GM23338 (cell line): ENCODE results near the gene USP49. TPM values are rescaled to one million over a fixed set of nuclear protein-coding genes. Genes with fewer than 3 reads are reported as not detected.

ENCODE experiments used
- ATAC-seq: fragments of 200-7000 bp; cut with Tn5 transposase; 3 replicates; pipeline ENCODE4 v1.9.1; 2020
- DNase-seq: peaks from one replicate; pipeline ENCODE4 v3.0.0-alpha.2; 2015; ENCODE audit warnings: low spot score
- H2AFZ ChIP-seq: fragments of 200-600 bp; sonication (generic); 2 replicates; pipeline ENCODE4 v1.8.0; 2016; ENCODE audit warnings: antibody characterized with exemption, mild to moderate bottlenecking, moderate library complexity
- H3F3A ChIP-seq: fragments of 200-600 bp; sonication (generic); replicated peaks from 2 replicates; pipeline ENCODE4 v1.8.0; 2017; ENCODE audit warnings: antibody characterized with exemption, mixed run types, low read depth
- H3K27ac ChIP-seq: fragments of 200-600 bp; sonication (generic); 2 replicates; pipeline ENCODE4 v1.6.1; 2016; ENCODE audit warnings: low read depth
- H3K27me3 ChIP-seq: fragments of 200-600 bp; sonication (generic); 2 replicates; pipeline ENCODE4 v1.8.0; 2016; ENCODE audit warnings: mild to moderate bottlenecking, mixed run types, moderate library complexity; ENCODE audit not compliant: insufficient read depth
- H3K36me3 ChIP-seq: fragments of 200-600 bp; sonication (generic); 2 replicates; pipeline ENCODE4 v1.8.0; 2016; ENCODE audit warnings: mild to moderate bottlenecking; ENCODE audit not compliant: insufficient read depth
- H3K4me1 ChIP-seq: fragments of 200-600 bp; sonication (generic); 2 replicates; pipeline ENCODE4 v1.8.0; 2016; ENCODE audit warnings: mild to moderate bottlenecking, moderate library complexity; ENCODE audit not compliant: insufficient read depth
- H3K4me2 ChIP-seq: fragments of 200-600 bp; sonication (generic); 2 replicates; pipeline ENCODE4 v1.7.1; 2017; ENCODE audit warnings: mixed run types
- H3K4me3 ChIP-seq: fragments of 200-600 bp; sonication (generic); 2 replicates; pipeline ENCODE4 v1.6.1; 2016; ENCODE audit warnings: mixed run types
- H3K79me2 ChIP-seq: fragments of 200-600 bp; sonication (generic); replicated peaks from 2 replicates; pipeline ENCODE4 v1.8.0; 2017; ENCODE audit warnings: mild to moderate bottlenecking; ENCODE audit not compliant: insufficient read depth
- H3K9me2 ChIP-seq: fragments of 200-600 bp; sonication (generic); 2 replicates; pipeline ENCODE4 v1.8.0; 2017; ENCODE audit not compliant: insufficient read depth
- H4K20me1 ChIP-seq: fragments of 200-600 bp; sonication (generic); replicated peaks from 2 replicates; pipeline ENCODE4 v1.8.0; 2017; ENCODE audit warnings: mild to moderate bottlenecking; ENCODE audit not compliant: insufficient read depth
- H3K27ac Mint-ChIP-seq: 2 replicates; pipeline ENCODE4 v1.8.0; 2020; ENCODE audit warnings: inconsistent platforms, mild to moderate bottlenecking, moderate library complexity, mixed read lengths
- H3K27me3 Mint-ChIP-seq: 3 replicates; pipeline ENCODE4 v1.8.0; 2022; ENCODE audit warnings: low read depth, mild to moderate bottlenecking, moderate library complexity, mixed read lengths, inconsistent platforms; ENCODE audit not compliant: insufficient read depth, poor library complexity
- H3K36me3 Mint-ChIP-seq: 3 replicates; pipeline ENCODE4 v1.8.0; 2021; ENCODE audit warnings: low read depth, mild to moderate bottlenecking, inconsistent platforms, moderate library complexity, mixed read lengths
- H3K4me1 Mint-ChIP-seq: 3 replicates; pipeline ENCODE4 v1.8.0; 2020; ENCODE audit warnings: mild to moderate bottlenecking, inconsistent platforms, mixed read lengths
- H3K4me3 Mint-ChIP-seq: 3 replicates; pipeline ENCODE4 v1.8.0; 2021; ENCODE audit warnings: moderate library complexity, mild to moderate bottlenecking, inconsistent platforms, mixed read lengths
- H3K9me3 Mint-ChIP-seq: 3 replicates; pipeline ENCODE4 v1.8.0; 2020; ENCODE audit warnings: moderate library complexity, mild to moderate bottlenecking, inconsistent platforms, mixed read lengths
- CREB1 ChIP-seq: fragments of 250-450 bp; sonication (Bioruptor Pico); IDR thresholded peaks from 2 replicates; pipeline ENCODE4 v1.5.0; 2020; ENCODE audit warnings: low read depth, mild to moderate bottlenecking, moderate library complexity
- ETS1 ChIP-seq: IDR thresholded peaks from 2 replicates; pipeline ENCODE4 v1.6.1; 2016; ENCODE audit warnings: antibody characterized with exemption
- EZH2 ChIP-seq: fragments of 200-600 bp; sonication (generic); IDR thresholded peaks from one replicate; pipeline ENCODE4 v1.8.0; 2017; ENCODE audit warnings: antibody characterized with exemption, mild to moderate bottlenecking, low read depth; ENCODE audit not compliant: unreplicated experiment
- EZH2phosphoT487 ChIP-seq: fragments of 200-600 bp; sonication (generic); IDR thresholded peaks from one replicate; pipeline ENCODE4 v1.8.1; 2018; ENCODE audit warnings: antibody characterized with exemption; ENCODE audit not compliant: unreplicated experiment
- NANOG ChIP-seq: IDR thresholded peaks from 2 replicates; pipeline ENCODE4 v1.6.1; 2016; ENCODE audit warnings: antibody characterized with exemption, borderline replicate concordance
- REST ChIP-seq: IDR thresholded peaks from one replicate; pipeline ENCODE4 v1.6.1; 2018; ENCODE audit warnings: antibody characterized with exemption; ENCODE audit not compliant: unreplicated experiment
- STAT1 ChIP-seq: IDR thresholded peaks from one replicate; pipeline ENCODE4 v1.6.1; 2016; ENCODE audit warnings: antibody characterized with exemption; ENCODE audit not compliant: unreplicated experiment
- ZNF114 ChIP-seq: fragments of 250-450 bp; sonication (Bioruptor Pico); IDR thresholded peaks from 2 replicates; pipeline ENCODE4 v1.5.0; 2020; ENCODE audit warnings: mild to moderate bottlenecking, moderate library complexity
- ZNF331 ChIP-seq: fragments of 250-450 bp; sonication (Bioruptor Pico); IDR thresholded peaks from 2 replicates; pipeline ENCODE4 v1.5.0; 2020; ENCODE audit warnings: low read depth, mild to moderate bottlenecking, moderate library complexity
- polyA plus RNA-seq: library from polyadenylated mRNA; unstranded; fragments of >200 nt; fragmentation: Nextera tagmentation; extraction: Ambion mirVana; gene quantifications from 2 replicates; pipeline ENCODE4 v1.2.1, GENCODE V29; 2016
- total RNA-seq: library from RNA; depleted of rRNA; stranded (reverse); fragments of >200 nt; shearing (Covaris generic); gene quantifications from 2 replicates; pipeline ENCODE4 v1.2.3, GENCODE V29; 2014

The USP49 gene
- total and polyA plus RNA-seq, 2 experiments from 2014 or later: 5.9 to 21.5 TPM

- TF ChIP-seq CREB1 (no peak), REST (no peak), EZH2 (no peak), ETS1 (no peak), ZNF331 (CRISPR knock-in tag) (no peak), NANOG (no peak)
These were observed 20.4 kb downstream of the USP49 start (continued) for GRCh38 chr6:41874741-41875140.

GRCh38 chr6:41872147-41872546, 23.0 kb downstream of the USP49 start:
- H3K36me3 ChIP-seq: no peaks in the 10 kb centered on the region
- ATAC-seq (no peak), DNase-seq (no peak)
- H3K4me3 ChIP-seq: no peak overlapping the region
- no peak overlapping the region for H3K4me2 ChIP-seq
- peaks cover 4% of the 10 kb centered on the region for H4K20me1 ChIP-seq
- H3K4me1 ChIP-seq: peaks cover 7% of the 10 kb centered on the region
- Mint-ChIP-seq H3K4me1 (peaks cover 5% of the 10 kb centered on the region), H3K27ac (no peak overlapping the region), H3K36me3 (peaks cover 10% of the 10 kb centered on the region; the same call in 2 of the 3 replicates), H3K4me3 (no peak overlapping the region), H3K27me3 (no peaks in the 10 kb centered on the region), H3K9me3 (no peaks in the 10 kb centered on the region)
- no peak overlapping the region for H3K27ac ChIP-seq
- H3K9me2 ChIP-seq: no peaks in the 10 kb centered on the region
- H3K27me3 ChIP-seq: no peaks in the 10 kb centered on the region
- TF ChIP-seq STAT1 (no peak), EZH2phosphoT487 (no peak), REST (no peak), NANOG (no peak), ZNF114 (no peak)
- no peak overlapping the region for H2AFZ ChIP-seq
- peaks cover 4% of the 10 kb centered on the region; the same call in 1 of the 2 replicates for H3K79me2 ChIP-seq
- H3F3A ChIP-seq: no peaks in the 10 kb centered on the region
